Small intestine (tissue), 4 donors: ENCODE data around the gene PHLDB1. TPM values are rescaled to one million over a fixed set of nuclear protein-coding genes. Genes with fewer than 3 reads are reported as not detected.

Experiments
- polyA plus RNA-seq, 4 donors: library from polyadenylated mRNA; stranded (reverse) in 3 of 4; unstranded in 1 of 4; fragments of 200-250 nt in 3 of 4; fragments of 120-200 nt in 1 of 4; gene quantifications; one replicate each; pipeline versions ENCODE4 v1.2.1 to v1.2.3, GENCODE V29; 2013
- donor health status: healthy with polysubstance abuse.
- donor health status: Bipolar disorder and iron deficiency.
- donor health status: healthy.

PHLDB1 gene
- polyA plus RNA-seq, 4 donors = 14.1 to 30.7 (median 21.9) TPM

Other genes with a start within 250 kb of the PHLDB1 start
- gene UBE4A, start 248.0 kb upstream of the PHLDB1 start, polyA plus RNA-seq = 10 to 100 TPM; 11.3 to 42.3 (median 14.2) TPM
- gene ATP5MG, start 206.0 kb upstream of the PHLDB1 start, polyA plus RNA-seq = 100 to 1,000 TPM; 234 to 332 (median 284) TPM
- gene KMT2A, start 171.1 kb upstream of the PHLDB1 start, polyA plus RNA-seq = 10 to 100 TPM in 2 of 4 donors, 1 to 10 TPM in 2; 7.3 to 33.5 (median 9.5) TPM
- 10 to 100 TPM in 2 of 4 donors, 1 to 10 TPM in 2; 2.3 to 91.3 (median 15.0) TPM for gene TTC36, start 80.1 kb upstream of the PHLDB1 start, polyA plus RNA-seq
- 100 to 1,000 TPM in 2 of 4 donors, 10 to 100 TPM in 2; 49.7 to 128 (median 82.8) TPM for gene TMEM25, start 76.4 kb upstream of the PHLDB1 start, polyA plus RNA-seq
- 10 to 100 TPM in 1 of 4 donors, 1 to 10 TPM in 3; 5.8 to 22.1 (median 8.4) TPM for gene IFT46, start 41.7 kb upstream of the PHLDB1 start, polyA plus RNA-seq
- gene ARCN1, start 35.2 kb upstream of the PHLDB1 start, polyA plus RNA-seq = 100 to 1,000 TPM in 3 of 4 donors, 10 to 100 TPM in 1; 79.7 to 143 (median 114) TPM
- 100 to 1,000 TPM in 1 of 4 donors, 10 to 100 TPM in 3; 14.6 to 102 (median 76.3) TPM for gene TREH, start 72.0 kb downstream of the PHLDB1 start, polyA plus RNA-seq
- gene DDX6, start 183.5 kb downstream of the PHLDB1 start, polyA plus RNA-seq = 10 to 100 TPM; 16.1 to 72.1 (median 22.2) TPM